ENCODE data around the gene CTBP2.

GRCh38 chr10:125127110-125127509, 33.3 kb downstream of the CTBP2 start:
- TF ChIP-seq POLR2AphosphoS5 (IDR thresholded peaks at IDR 0.05) = no peak
- no peak for TF ChIP-seq EP300 (IDR thresholded peaks at IDR 0.05)
- no peak for TF ChIP-seq CTCF (IDR thresholded peaks at IDR 0.05)
- no peak for TF ChIP-seq POLR2A (IDR thresholded peaks at IDR 0.05; ENCODE audit: low read depth)
